ENCODE results near the gene INTS4. TPM values are rescaled to one million over a fixed set of nuclear protein-coding genes. Genes with fewer than 3 reads are reported as not detected.

The INTS4 gene
- polyA plus RNA-seq, 1 donor (not counting 4 experiments of a cell fraction or from before 2014, with no cell fraction given) = 18.0 TPM

GRCh38 chr11:77873345-77873744 lies 121.1 kb downstream of the INTS4 start:
- Histone ChIP-seq H3K4me1 (ENCODE audit: control insufficient read depth, extremely low read depth, insufficient read depth, low read length) (peaks cover 1% of the 10 kb centered on the region), H3K9me1 (ENCODE audit: control insufficient read depth, extremely low read depth, insufficient read depth, low read length) (no peaks in the 10 kb centered on the region), H3K9me3 (ENCODE audit: control insufficient read depth, low read depth, low read length) (no peaks in the 10 kb centered on the region), H3K4me3 (ENCODE audit: control insufficient read depth in 2 of 3, extremely low read depth in 1 of 3, insufficient read depth in 2 of 3, low read depth in 1 of 3, low read length in 3 of 3) (no peak overlapping the region), H2AFZ (ENCODE audit: control insufficient read depth, low read length) (no peak overlapping the region), H3K79me2 (ENCODE audit: control insufficient read depth, insufficient read depth, low read length) (no peaks in the 10 kb centered on the region), H4K20me1 (ENCODE audit: control insufficient read depth, extremely low read depth, insufficient read depth, low read length) (no peaks in the 10 kb centered on the region), H3K36me3 (ENCODE audit: control insufficient read depth in 2 of 2, extremely low read depth in 1 of 2, insufficient read depth in 2 of 2, low read length in 2 of 2) (peaks cover 0 to 5% of the 10 kb centered on the region in 2 experiments), H3K27me3 (ENCODE audit: control insufficient read depth, extremely low read depth, insufficient read depth, low read length) (no peaks in the 10 kb centered on the region), H3K9ac (ENCODE audit: control insufficient read depth, extremely low read depth, insufficient read depth, low read length) (no peak overlapping the region), H3K4me2 (ENCODE audit: control insufficient read depth, extremely low read depth, insufficient read depth, low read depth, low read length) (no peak overlapping the region), H3K27ac (ENCODE audit: control insufficient read depth, insufficient read depth, low read length) (no peak overlapping the region)
- TF ChIP-seq CTCF (optimal IDR thresholded peaks at IDR 0.05 in 1 of 3, IDR thresholded peaks at IDR 0.05 in 1 of 3, conservative IDR thresholded peaks at IDR 0.05 in 1 of 3; ENCODE audit: extremely low read depth in 1 of 3, insufficient read depth in 2 of 3, low read length in 3 of 3) (no peak), EZH2 (IDR thresholded peaks at IDR 0.05; ENCODE audit: low read length) (no peak)
- dilution Hi-C loops (cut with MboI; ENCODE audit: extremely low pct_ligation_motif_present, low sequenced_read_pairs) = no loop called here
- DNase-seq (ENCODE audit: low read depth, low spot score) (no peak), FAIRE-seq (no peak)

GRCh38 chr11:77871855-77872254 lies 122.6 kb downstream of the INTS4 start:
- DNase-seq (ENCODE audit: low read depth, low spot score) (no peak), FAIRE-seq (no peak)
- Histone ChIP-seq H3K79me2 (ENCODE audit: control insufficient read depth, insufficient read depth, low read length) (no peaks in the 10 kb centered on the region), H3K27ac (ENCODE audit: control insufficient read depth, insufficient read depth, low read length) (no peak overlapping the region), H3K36me3 (ENCODE audit: control insufficient read depth in 2 of 2, extremely low read depth in 1 of 2, insufficient read depth in 2 of 2, low read length in 2 of 2) (peaks cover 0 to 4% of the 10 kb centered on the region in 2 experiments), H3K27me3 (ENCODE audit: control insufficient read depth, extremely low read depth, insufficient read depth, low read length) (no peaks in the 10 kb centered on the region), H4K20me1 (ENCODE audit: control insufficient read depth, extremely low read depth, insufficient read depth, low read length) (no peaks in the 10 kb centered on the region), H3K9me1 (ENCODE audit: control insufficient read depth, extremely low read depth, insufficient read depth, low read length) (no peaks in the 10 kb centered on the region), H3K9ac (ENCODE audit: control insufficient read depth, extremely low read depth, insufficient read depth, low read length) (no peak overlapping the region), H2AFZ (ENCODE audit: control insufficient read depth, low read length) (no peak overlapping the region), H3K4me1 (ENCODE audit: control insufficient read depth, extremely low read depth, insufficient read depth, low read length) (no peaks in the 10 kb centered on the region), H3K4me3 (ENCODE audit: control insufficient read depth in 2 of 3, extremely low read depth in 1 of 3, insufficient read depth in 2 of 3, low read depth in 1 of 3, low read length in 3 of 3) (no peak overlapping the region), H3K9me3 (ENCODE audit: control insufficient read depth, low read depth, low read length) (no peaks in the 10 kb centered on the region), H3K4me2 (ENCODE audit: control insufficient read depth, extremely low read depth, insufficient read depth, low read depth, low read length) (no peak overlapping the region)
- no peak for TF ChIP-seq CTCF (optimal IDR thresholded peaks at IDR 0.05 in 1 of 3, IDR thresholded peaks at IDR 0.05 in 1 of 3, conservative IDR thresholded peaks at IDR 0.05 in 1 of 3; ENCODE audit: extremely low read depth in 1 of 3, insufficient read depth in 2 of 3, low read length in 3 of 3)
- TF ChIP-seq EZH2 (IDR thresholded peaks at IDR 0.05; ENCODE audit: low read length) = no peak
- dilution Hi-C loops (cut with MboI; ENCODE audit: extremely low pct_ligation_motif_present, low sequenced_read_pairs) = no loop called here
